ENCODE data around the gene SMIM7. TPM values are rescaled to one million over a fixed set of nuclear protein-coding genes. Genes with fewer than 3 reads are reported as not detected.

The SMIM7 gene
- total RNA-seq, 1 experiment from 2014 or later: 77.6 TPM

GRCh38 chr19:16604615-16605014 is 55.3 kb downstream of the SMIM7 start:
- H2BK12ac ChIP-seq (ENCODE audit: insufficient read length, low read depth, low read length): no peak overlapping the region
- H4K91ac ChIP-seq (ENCODE audit: insufficient read length, low read depth, low read length): no peak overlapping the region
- H3K23ac ChIP-seq (ENCODE audit: insufficient read length, low read depth, low read length): no peak overlapping the region
- H3K9ac ChIP-seq (ENCODE audit: extremely low read depth, insufficient read length, low read length): no peak overlapping the region
- no peak for DNase-seq
- no peak overlapping the region for H2BK15ac ChIP-seq (ENCODE audit: low read depth, low read length)
- no peaks in the 10 kb centered on the region for H3K23me2 ChIP-seq (ENCODE audit: insufficient read length, low read depth, low read length, poor library complexity, severe bottlenecking)
- no peak overlapping the region for H3K56ac ChIP-seq (ENCODE audit: insufficient read length, low read depth, low read length)
- H2BK20ac ChIP-seq (ENCODE audit: low read depth, low read length, poor library complexity, severe bottlenecking): no peak overlapping the region
- H3K27me3 ChIP-seq (ENCODE audit: insufficient read depth, low read length): no peaks in the 10 kb centered on the region
- no peak overlapping the region for H3K14ac ChIP-seq (ENCODE audit: insufficient read depth, low read length)
- no peak overlapping the region for H2AFZ ChIP-seq (ENCODE audit: low read length)
- H3K4me2 ChIP-seq (ENCODE audit: insufficient read depth, insufficient read length, low read length): no peak overlapping the region
- H3K27ac ChIP-seq (ENCODE audit: insufficient read length, low read depth, low read length): no peak overlapping the region
- peak overlapping the region in 1 of 3 experiments; percentile 84; a peak in 1 of 7 replicates for H3K27ac Mint-ChIP-seq
- no peaks in the 10 kb centered on the region for H3K4me1 ChIP-seq (ENCODE audit: insufficient read depth, low read length)
- H3K4me3 Mint-ChIP-seq: no peak overlapping the region
- no peaks in the 10 kb centered on the region for H3K9me3 Mint-ChIP-seq
- H3K27me3 Mint-ChIP-seq (ENCODE audit: low read depth): no peaks in the 10 kb centered on the region
- H2BK120ac ChIP-seq (ENCODE audit: low read depth, low read length, poor library complexity, severe bottlenecking): no peak overlapping the region
- H3K9me3 ChIP-seq (ENCODE audit: control insufficient read depth, low read depth, low read length): no peaks in the 10 kb centered on the region
- H2BK5ac ChIP-seq (ENCODE audit: insufficient read length, low read length): no peak overlapping the region
- H3K79me2 ChIP-seq (ENCODE audit: insufficient read depth, low read length): peaks cover 7% of the 10 kb centered on the region; the same call in 1 of the 2 replicates
- H3K4ac ChIP-seq (ENCODE audit: low read depth, low read length): no peak overlapping the region
- peaks cover 5% of the 10 kb centered on the region for H3K79me1 ChIP-seq (ENCODE audit: insufficient read depth, low read depth, low read length, poor library complexity, severe bottlenecking)
- no peaks in the 10 kb centered on the region for H4K20me1 ChIP-seq (ENCODE audit: control insufficient read depth, insufficient read depth, insufficient read length)
- no peak overlapping the region for H4K8ac ChIP-seq (replicated peaks; ENCODE audit: insufficient read length, low read depth, low read length)
- H3T11ph ChIP-seq (ENCODE audit: low read length): no peak overlapping the region
- H4K5ac ChIP-seq (ENCODE audit: insufficient read length, low read depth, low read length): no peak overlapping the region
- no CpG with 5 or more reads among the region's 6 CpGs for WGBS (ENCODE audit: extremely low coverage, insufficient read length, low lambda C conversion rate)
- H3K4me1 Mint-ChIP-seq: peaks cover 0 to 6% of the 10 kb centered on the region in 2 experiments; a peak in 3 of 4 replicates
- no peak for TF ChIP-seq CTCF (conservative IDR thresholded peaks at IDR 0.05)
- no peak overlapping the region for H2AK5ac ChIP-seq (ENCODE audit: insufficient read length, low read length)
- no peaks in the 10 kb centered on the region for H3K36me3 Mint-ChIP-seq (ENCODE audit: insufficient read depth in 1 of 3, low read depth in 3 of 3)
- H3K18ac ChIP-seq (ENCODE audit: insufficient read length, low read depth, low read length): no peak overlapping the region

Measured in H9 (cell line).